Head of caudate nucleus (tissue), 42 donors: Measurements from ENCODE around the gene SLCO4A1.
A peak's percentile ranks its signal among the peaks of the same experiment; 100 is the strongest.

Experiments
- DNase-seq, 42 donors: peaks; one replicate each; pipeline versions ENCODE4 v3.0.0 to v3.0.0-alpha.2; 2020 to 2021; ENCODE audit warnings: mixed read lengths in 7 of 42
- intact Hi-C: fragments of 100-400 bp; cut with DNase I; formaldehyde crosslinking; loops from one replicate; pipeline ENCODE4 v1.15.0; 2022

The SLCO4A1 gene, protein sequence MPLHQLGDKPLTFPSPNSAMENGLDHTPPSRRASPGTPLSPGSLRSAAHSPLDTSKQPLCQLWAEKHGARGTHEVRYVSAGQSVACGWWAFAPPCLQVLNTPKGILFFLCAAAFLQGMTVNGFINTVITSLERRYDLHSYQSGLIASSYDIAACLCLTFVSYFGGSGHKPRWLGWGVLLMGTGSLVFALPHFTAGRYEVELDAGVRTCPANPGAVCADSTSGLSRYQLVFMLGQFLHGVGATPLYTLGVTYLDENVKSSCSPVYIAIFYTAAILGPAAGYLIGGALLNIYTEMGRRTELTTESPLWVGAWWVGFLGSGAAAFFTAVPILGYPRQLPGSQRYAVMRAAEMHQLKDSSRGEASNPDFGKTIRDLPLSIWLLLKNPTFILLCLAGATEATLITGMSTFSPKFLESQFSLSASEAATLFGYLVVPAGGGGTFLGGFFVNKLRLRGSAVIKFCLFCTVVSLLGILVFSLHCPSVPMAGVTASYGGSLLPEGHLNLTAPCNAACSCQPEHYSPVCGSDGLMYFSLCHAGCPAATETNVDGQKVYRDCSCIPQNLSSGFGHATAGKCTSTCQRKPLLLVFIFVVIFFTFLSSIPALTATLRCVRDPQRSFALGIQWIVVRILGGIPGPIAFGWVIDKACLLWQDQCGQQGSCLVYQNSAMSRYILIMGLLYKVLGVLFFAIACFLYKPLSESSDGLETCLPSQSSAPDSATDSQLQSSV

DNA sequence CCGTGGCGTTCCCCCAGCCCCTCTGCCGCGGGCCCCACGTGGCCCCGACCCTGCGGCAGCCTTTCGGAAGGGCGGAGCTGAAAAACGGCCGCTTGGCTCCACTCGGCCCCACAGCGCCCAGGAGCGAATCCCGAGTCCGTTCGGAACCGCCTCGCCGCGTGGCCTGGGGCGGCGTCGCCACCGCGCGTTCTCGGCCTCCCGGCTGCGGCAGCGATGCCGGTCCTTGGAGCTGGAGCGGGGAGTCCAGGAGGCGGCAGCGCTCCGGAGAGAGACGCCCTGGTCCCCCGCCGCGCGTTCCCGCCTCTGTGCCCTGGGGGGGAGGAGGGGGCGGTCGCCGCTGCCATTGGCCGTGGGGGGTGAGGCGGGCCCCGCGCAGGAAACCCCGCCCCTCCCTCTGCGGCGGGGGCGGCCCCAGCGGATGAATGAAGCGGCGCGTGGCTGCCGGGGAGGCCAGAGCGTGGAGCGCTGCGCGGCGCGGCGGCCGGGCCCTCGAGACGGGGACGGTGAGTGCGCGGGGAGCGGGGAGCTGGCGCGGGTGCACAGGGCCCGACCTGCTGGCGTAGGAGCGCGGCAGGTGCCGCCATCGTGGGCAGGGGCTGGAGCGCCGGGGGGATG is at the start of gene SLCO4A1:
TSS of gene SLCO4A1 (plus strand) at position 453 of the 615 bp plus-strand sequence. CDS start 13,952 bp downstream, outside the sequence.
- peak in 41 of 42 donors; percentile 35 to 86 (median 69) for DNase-seq
- intact Hi-C loops = no loop called here

DNA sequence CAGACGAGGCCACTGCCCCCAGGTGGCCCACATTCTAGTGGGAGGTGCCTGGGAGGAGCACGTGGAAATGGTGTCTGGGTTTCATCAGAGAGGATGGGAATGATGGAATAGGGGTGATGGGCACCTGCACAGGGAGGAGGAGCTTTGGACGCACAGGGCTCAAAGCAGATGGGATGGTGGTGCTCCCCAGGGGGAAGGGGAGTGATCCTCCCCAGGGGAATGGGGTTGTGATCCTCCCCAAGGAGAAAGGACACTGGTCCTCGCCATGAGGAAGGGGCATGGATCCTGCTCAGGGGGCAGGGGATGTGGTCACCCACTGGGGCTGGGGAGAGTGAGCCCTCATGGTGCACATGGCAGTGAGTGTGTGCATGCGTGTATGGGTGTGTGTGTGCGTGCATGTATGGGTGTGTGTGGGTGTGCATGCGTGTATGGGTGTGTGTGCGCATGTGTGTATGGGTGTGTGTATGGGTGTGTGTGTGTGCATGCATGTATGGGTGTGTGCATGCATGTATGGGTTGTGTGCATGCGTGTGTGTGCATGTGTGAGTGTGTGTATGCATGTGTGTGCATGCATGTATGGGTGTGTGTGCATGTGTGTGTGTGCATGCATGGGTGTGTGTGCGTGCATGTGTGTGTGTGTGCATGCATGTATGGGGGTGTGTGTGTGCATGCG is 49.7 kb upstream of the SLCO4A1 start:
- intact Hi-C loops = no loop called here
- DNase-seq = no peak

DNA sequence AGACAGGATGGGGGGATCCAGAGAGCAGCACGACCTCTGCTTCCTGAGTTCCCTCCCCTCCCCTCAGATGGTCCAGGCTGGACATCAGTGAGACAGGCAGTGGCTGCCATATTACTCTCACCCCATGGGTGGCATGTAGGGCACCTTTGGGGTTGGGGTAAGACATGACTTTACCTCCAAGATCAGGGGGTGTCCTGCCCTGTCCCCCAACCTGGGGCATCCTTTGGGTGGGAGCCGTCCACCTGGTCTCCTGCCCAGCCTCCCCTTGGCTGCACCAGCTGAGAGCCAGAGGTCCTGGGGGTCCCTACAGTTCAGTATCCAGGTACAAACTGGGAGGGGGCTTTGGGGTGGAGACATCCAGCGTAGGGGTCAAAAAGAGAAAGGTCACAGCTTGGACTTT is 48.7 kb upstream of the SLCO4A1 start:
- DNase-seq = no peak

DNA sequence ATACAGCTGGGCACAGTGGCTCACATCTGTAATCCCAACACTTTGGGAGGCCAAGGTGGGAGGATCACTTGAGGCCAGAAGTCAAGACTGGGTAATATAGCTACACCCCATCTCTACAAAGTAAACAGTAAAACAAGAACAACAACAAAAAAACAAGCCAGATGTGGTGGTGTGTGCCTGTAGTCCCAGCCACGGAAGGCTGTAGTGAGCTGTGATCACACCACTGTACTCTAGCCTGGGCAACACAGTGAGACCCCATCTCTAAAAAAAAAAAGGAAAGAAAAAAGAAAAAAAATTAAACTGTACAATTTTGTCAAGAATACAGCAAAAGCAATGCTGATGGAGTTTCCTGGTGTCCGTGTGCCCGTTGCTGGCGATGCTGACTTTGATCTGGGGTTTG is 47.2 kb upstream of the SLCO4A1 start:
- no peak for DNase-seq
- intact Hi-C loops = no loop called here

More for the DNA sequence above, 48.7 kb upstream of the SLCO4A1 start:
- intact Hi-C loops = no loop called here

DNA sequence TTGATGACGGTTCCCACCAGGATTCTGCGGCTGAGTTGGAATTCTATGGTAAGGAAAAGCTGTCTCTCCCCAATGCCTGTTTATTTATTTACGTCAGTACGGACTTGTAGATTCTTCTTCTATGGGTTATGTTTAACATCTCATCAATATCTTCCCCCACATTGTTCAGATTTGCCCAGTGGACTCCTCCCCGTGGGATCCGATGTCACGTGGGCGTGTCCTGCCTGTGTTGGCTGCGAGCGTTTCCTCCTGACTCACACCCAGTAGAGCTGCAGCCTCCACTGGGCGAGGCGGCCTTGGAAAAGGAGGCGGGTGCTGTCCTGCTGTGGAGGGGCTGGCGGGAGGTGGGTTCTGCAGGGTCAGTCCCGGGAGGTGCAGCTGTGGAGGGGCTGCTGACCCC is 46.8 kb upstream of the SLCO4A1 start:
- intact Hi-C loops = no loop called here
- DNase-seq = peak in 3 of 42 donors; percentile 20 to 50 (median 45)

DNA sequence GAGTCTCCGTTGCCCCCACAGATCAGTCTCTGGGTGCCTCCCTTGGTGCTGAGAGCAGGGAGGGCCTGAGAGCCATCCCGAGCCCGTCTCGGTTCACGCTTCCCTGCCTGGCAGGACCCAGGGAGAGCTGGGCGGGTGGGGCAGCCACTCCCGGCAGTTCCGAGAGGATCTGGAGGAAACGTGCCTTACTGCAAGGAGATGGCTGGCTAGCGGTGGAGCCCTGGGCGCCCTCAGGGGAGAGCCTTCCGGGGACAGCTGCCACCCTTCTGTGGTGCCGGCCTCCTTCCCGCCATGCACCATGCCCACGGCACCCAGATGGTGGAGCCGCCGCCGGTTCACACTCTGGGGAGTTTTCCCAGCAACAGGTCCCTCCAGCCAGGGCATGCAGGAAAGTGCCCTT is 45.8 kb upstream of the SLCO4A1 start:
- no peak for DNase-seq
- intact Hi-C loops = no loop called here

DNA sequence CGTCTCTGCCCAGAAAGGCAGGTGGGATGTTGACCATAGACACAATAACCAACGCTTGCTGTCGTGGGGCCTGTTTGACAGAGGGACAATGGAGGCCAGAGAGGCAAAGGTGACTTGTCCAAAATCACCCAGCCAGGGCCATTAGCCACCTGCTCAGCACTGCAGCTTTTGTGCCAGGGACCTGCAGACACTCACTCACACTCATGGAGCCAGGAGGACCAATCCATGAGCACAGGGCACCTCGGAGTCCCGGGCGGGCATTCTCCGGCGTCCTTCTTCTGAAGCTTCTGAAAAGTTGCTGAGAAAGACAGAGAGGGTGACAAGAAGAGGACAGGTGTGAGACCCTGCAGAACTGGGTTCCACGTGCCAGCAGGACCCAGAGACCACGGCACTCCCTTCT is 45.4 kb upstream of the SLCO4A1 start:
- no peak for DNase-seq
- intact Hi-C loops = no loop called here

DNA sequence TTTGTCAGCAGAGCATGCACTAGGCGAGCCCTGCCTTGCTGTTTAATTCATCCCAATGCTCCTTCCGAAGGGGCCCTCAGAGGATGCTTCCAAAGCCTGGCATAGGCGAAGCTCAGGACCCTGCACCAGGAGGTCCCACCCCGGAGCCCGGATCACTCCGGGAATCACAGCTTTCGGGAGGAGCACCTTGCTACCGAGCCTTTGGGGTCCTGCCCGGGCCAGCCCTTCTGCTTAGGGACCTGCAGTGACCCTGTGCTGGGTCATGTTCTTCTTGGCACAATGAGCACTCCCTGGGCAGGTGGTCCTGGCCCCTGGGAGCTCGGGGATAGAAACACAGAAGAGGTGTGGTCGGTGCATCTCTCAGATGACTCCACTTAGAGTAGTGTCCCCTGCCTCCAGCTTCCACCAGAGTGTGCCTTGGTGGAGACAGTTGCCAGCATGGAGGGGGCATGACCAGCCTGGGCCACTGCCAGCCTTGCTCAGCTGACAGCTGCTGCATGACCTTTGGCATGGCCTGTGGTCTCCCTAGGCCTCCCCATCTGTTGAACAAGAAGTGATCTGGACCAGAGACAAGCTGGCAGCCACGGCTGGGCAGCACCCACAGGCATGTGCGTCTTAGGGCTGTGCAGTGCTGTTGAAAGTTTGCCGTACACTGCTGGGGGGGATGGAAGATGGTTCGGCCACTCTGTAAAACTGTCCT is 44.7 kb upstream of the SLCO4A1 start:
- intact Hi-C loops = no loop called here
- DNase-seq = no peak

DNA sequence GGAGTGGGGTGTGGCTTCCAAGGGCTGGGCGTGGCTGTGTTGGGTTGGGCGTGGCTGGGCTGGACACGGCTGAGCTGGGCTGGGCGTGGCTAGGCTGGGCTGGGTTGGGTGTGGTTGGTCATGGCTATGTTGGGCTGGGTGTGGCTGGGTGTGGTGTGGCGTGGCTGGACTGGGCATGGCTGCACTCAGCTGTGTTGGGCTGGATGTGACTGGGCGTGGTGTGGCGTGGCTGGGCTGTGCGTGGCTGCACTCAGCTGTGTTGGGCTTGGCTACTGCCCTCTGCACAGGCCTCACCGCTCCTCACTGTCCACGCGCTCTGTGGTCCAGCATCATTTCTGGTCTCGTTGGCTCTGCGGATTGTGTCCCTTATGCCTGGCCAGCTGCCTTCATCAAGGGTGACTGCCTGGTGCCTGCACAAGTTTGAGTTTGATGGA is 43.5 kb upstream of the SLCO4A1 start:
- intact Hi-C loops = no loop called here
- no peak for DNase-seq

DNA sequence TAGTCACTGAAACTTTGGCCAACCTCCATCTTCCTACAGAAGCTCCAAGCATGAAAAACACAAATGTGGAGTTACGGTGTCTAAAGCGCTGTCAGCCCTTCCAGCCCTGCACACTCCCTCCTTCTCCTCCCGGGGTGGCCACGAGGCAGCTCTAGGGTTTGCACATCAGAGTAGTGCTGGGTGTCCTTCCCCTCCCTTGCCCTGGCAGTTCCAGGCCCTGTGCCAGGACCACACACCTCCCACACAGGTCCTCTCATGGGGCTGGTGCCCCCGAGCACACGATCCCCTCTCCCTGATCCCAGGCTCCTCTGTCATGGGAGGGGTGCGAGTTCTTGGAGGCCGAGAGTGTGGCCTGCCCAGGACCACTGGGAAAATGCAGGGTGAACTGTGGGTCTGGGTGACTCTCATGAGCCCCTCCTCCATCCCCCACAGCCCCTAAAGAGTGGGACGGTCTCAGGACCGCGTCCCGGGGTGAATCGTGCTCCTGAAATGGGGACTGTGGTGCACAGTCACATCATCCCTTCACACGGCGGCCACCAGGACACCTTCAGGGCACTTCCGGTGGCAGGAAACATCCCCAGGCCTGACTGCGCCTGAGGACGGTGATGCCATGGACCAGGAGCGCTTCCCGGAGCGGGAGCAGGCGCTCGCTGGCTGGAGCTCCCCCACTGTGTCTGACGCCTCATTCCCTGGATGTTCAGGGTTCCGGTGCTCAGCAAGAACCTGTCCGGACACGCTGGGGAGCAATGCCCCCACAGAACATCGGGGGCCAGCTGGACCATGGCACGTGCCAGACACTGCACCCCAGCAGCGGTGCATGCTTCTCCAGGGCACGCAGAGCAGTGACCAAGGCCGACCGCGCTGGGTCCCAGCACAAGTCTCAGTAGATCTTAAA is 42.8 kb upstream of the SLCO4A1 start:
- intact Hi-C loops = no loop called here
- DNase-seq = no peak

DNA sequence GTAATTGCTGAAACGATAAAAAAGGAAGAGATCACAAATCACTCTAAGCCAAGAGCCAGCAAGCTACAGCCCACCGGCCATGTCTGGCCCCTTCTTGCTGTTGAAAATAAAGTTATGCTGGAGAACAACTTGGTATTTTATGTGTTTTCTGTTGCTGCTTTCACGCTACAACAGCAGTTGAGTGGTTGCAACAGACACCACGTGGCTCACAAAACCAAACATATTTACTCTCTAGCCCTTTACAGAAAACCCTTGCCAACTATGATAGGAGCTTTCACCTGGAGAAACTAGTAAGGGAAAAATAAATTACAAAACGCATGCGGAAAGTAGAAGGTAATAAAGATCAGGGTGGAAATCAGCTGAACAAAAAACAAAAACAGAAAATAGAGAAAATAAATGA is 41.1 kb upstream of the SLCO4A1 start:
- intact Hi-C loops = no loop called here
- DNase-seq = no peak

DNA sequence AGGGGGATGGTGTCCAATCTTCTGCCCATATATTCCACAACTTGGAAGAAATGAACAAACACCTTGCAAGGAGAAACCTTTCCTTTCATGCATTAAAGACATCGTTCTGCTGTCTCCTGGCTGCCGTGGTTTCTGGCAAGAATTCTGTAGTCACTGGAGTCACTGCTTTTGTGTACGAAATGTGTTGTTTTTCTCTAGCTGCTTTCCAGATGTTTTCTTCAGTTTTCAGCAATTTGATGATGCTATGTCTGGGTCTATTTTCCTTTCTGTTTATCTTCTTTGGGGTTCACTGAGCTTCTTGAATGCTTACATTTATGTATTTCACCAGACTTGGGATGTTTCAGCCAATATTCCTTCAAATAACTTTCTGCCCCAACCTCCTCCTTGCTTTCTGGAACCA is 40.6 kb upstream of the SLCO4A1 start:
- no peak for DNase-seq
- intact Hi-C loops = no loop called here

DNA sequence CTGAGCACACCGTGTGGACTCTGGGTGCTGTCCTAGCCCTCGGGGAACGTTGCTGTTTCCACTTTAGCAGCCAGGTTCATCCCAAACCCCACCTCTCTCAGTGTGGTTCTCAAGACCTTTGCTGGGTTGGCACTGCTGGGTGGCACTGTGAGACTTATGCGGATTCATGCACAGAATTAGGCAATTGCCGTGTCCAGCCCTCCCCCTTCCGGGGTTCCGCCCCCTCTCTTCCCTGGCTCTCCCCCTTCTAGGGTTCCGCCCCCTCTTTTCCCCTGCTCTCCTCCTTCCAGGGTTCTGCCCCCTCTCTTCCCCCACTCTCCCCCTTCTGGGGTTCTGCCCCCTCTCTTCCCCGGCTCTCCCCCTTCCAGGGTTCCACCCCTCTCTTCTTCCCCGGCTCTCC is 39.8 kb upstream of the SLCO4A1 start:
- intact Hi-C loops = no loop called here
- peak in 1 of 42 donors; percentile 46 for DNase-seq

DNA sequence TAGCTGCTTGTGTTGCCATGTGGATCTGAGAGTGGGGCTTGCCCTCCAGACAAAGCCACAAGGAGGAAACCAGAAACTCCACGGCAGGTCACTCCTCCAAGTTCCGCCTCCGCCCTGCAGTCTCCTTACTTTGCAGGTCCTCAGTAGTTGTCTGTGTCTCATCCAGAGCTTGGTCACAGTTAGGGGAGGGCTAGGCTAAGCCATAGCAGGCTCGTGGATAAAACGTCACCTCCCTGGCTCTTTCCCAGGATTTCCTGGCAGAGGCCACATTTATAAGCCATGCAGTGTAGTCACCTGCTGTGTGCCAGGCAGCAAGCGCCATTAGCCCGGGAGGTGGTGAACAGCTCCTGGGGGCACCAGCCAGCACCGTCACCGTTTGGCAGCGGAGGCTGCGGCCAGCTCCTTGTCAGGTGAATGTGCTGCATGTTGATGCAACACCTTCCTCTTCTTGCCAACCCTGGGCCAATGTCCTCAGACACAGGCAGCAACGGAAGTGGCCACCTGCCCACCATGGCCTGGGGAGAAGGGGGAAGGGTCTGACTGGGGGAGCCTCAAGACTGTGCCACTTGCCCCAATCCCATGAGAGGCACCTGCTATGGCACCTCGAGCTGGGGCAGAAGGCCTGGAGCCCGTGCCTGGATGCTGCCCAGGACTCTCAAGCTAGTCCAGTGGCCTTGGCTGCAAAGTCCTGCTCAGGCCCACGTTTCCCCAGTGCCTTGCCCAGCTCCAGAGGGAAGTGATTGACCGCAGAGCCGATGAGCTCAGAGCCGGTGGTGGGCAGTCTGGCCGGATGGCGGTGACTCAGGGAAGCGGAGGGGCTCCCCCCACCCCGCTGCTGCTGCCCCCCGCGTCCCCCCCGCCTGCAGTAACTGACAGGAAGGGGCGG is 39.0 kb upstream of the SLCO4A1 start:
- DNase-seq = peak in 18 of 42 donors; percentile 21 to 78 (median 46)
- intact Hi-C loops = no loop called here

DNA sequence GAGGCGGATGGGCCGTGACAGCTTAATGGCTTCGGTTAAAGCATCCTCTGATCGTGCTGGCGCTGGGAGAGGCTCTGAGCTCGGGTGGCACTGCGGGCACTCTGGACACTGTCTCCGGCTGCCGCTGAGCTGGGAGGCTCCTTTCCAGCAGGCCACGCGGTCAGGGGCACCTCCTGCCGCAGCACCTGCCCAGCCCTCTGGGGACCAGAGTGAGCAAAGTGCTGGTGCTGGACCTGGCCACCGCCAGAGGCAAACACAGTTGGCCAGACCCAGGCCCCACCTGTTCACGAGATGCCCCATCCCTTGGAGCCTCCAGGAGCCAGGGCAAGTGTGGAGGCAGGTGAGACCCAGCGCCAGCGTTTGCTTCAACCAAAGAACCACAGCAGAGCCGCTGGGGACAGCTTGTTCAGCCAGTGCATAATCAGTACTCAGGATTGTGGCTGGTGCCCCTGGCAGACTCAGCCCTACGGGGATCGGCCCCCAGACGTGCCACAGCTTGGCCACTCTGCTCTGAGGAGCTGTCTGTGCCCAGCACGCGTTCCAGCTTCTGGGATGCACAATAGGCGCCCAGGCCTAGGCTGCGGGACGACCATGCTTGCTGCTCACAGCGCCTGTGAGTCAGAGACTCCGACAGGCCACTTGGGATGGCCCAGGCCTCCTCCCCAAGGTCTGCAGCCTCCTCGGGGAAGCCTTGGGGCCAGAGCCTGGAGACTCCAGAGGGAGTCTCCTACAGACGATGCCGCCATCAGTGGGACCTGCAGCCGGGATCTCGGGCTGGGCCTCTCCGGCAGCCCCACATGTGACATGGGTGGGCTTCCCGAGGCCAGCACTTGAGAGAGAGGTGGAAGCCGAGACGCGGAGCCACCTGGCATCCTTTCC is 38.2 kb upstream of the SLCO4A1 start:
- intact Hi-C loops = no loop called here
- peak in 1 of 42 donors; percentile 17 for DNase-seq

DNA sequence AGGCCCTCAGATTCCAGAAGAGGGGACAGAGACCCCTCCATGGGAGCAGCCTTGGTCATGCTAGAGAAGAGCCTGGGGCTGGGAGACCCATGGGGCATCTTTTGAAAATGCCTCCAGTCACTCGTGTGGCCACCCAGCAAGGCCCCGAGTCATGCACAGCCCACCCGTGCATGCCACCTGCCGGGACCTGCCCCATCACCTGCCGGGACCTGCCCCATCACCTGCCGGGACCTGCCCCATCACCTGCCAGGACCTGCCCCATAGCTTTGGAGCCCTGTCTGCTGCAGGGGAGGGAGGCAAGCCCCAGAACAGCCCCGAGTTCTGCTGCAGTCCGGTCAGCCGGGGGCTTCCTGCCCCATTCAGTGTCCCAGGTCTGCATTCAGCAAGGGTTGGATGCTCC is 37.5 kb upstream of the SLCO4A1 start:
- no peak for DNase-seq
- intact Hi-C loops = no loop called here
